Measurements from ENCODE around the gene TMEM266.

Gene TMEM266

GRCh38 chr15:76201536-76202255, 141.9 kb downstream of the TMEM266 start:
- no peak overlapping the region for H4K8ac ChIP-seq (ENCODE audit: low read depth, low read length)
- peaks cover 2 to 13% of the 10 kb centered on the region in 2 donors for H3K4me1 ChIP-seq (ENCODE audit: control insufficient read depth in 2 of 2, insufficient read depth in 1 of 2, low read depth in 1 of 2, low read length in 2 of 2)
- H3K9ac ChIP-seq (ENCODE audit: low read depth, low read length, poor library complexity) = no peak overlapping the region
- H3K4me3 ChIP-seq (ENCODE audit: low read length in 2 of 2) = no peak overlapping the region
- no peak overlapping the region for H2BK12ac ChIP-seq (ENCODE audit: low read length)
- H3K4ac ChIP-seq (ENCODE audit: low read length) = no peak overlapping the region
- H2AK5ac ChIP-seq (ENCODE audit: low read depth, low read length) = no peak overlapping the region
- no peaks in the 10 kb centered on the region for H3K36me3 ChIP-seq (replicated peaks in 1 of 2; ENCODE audit: control insufficient read depth in 2 of 2, insufficient read depth in 2 of 2, low read length in 2 of 2)
- H3K27me3 ChIP-seq (ENCODE audit: control insufficient read depth in 3 of 3, insufficient read depth in 3 of 3, low read depth in 1 of 3, low read length in 3 of 3) = no peaks in the 10 kb centered on the region
- WGBS, 2 donors (ENCODE audit: extremely low coverage in 2 of 2, insufficient read length in 2 of 2, insufficient replicate concordance in 1 of 2) = no CpG with 5 or more reads among the region's 6 CpGs
- no peak overlapping the region for H3K4me2 ChIP-seq (ENCODE audit: insufficient read depth, low read length, poor library complexity, severe bottlenecking)
- no peak for DNase-seq (ENCODE audit: low spot score)
- no peaks in the 10 kb centered on the region for H3K79me1 ChIP-seq (ENCODE audit: low read depth, low read length)
- no peak overlapping the region for H2BK5ac ChIP-seq (ENCODE audit: low read length)
- no peak overlapping the region for H3K23ac ChIP-seq (ENCODE audit: low read depth, low read length, poor library complexity)
- H2BK120ac ChIP-seq (ENCODE audit: low read depth, low read length) = no peak overlapping the region
- no peak overlapping the region for H2AFZ ChIP-seq (ENCODE audit: low read length)
- H3K18ac ChIP-seq (ENCODE audit: low read length) = no peak overlapping the region
- H3K14ac ChIP-seq (ENCODE audit: low read length) = no peak overlapping the region
- H3K27ac ChIP-seq (replicated peaks; ENCODE audit: low read length) = no peak overlapping the region
- H4K91ac ChIP-seq (ENCODE audit: low read depth, low read length, poor library complexity) = no peak overlapping the region
- H3K9me3 ChIP-seq (replicated peaks in 1 of 2; ENCODE audit: control insufficient read depth in 2 of 2, insufficient read depth in 1 of 2, low read depth in 1 of 2, low read length in 2 of 2) = no peaks in the 10 kb centered on the region
- H2BK15ac ChIP-seq (ENCODE audit: low read length) = no peak overlapping the region

GRCh38 chr15:76203346-76204108, 143.7 kb downstream of the TMEM266 start:
- Histone ChIP-seq H3K36me3 (replicated peaks in 1 of 2; ENCODE audit: control insufficient read depth in 2 of 2, insufficient read depth in 2 of 2, low read length in 2 of 2) (peaks cover 0 to 3% of the 10 kb centered on the region in 2 donors), H3K4me2 (ENCODE audit: insufficient read depth, low read length, poor library complexity, severe bottlenecking) (no peak overlapping the region), H3K27me3 (ENCODE audit: control insufficient read depth in 3 of 3, insufficient read depth in 3 of 3, low read depth in 1 of 3, low read length in 3 of 3) (no peaks in the 10 kb centered on the region), H2AFZ (ENCODE audit: low read length) (no peak overlapping the region), H3K4me1 (ENCODE audit: control insufficient read depth in 2 of 2, insufficient read depth in 1 of 2, low read depth in 1 of 2, low read length in 2 of 2) (peaks cover 0 to 13% of the 10 kb centered on the region in 2 donors), H3K23ac (ENCODE audit: low read depth, low read length, poor library complexity) (no peak overlapping the region), H2BK120ac (ENCODE audit: low read depth, low read length) (no peak overlapping the region), H3K27ac (replicated peaks; ENCODE audit: low read length) (no peak overlapping the region), H3K4ac (ENCODE audit: low read length) (no peak overlapping the region), H3K18ac (ENCODE audit: low read length) (no peak overlapping the region), H4K91ac (ENCODE audit: low read depth, low read length, poor library complexity) (no peak overlapping the region), H3K14ac (ENCODE audit: low read length) (no peak overlapping the region), H3K9me3 (replicated peaks in 1 of 2; ENCODE audit: control insufficient read depth in 2 of 2, insufficient read depth in 1 of 2, low read depth in 1 of 2, low read length in 2 of 2) (no peaks in the 10 kb centered on the region), H4K8ac (ENCODE audit: low read depth, low read length) (no peak overlapping the region), H2AK5ac (ENCODE audit: low read depth, low read length) (no peak overlapping the region), H3K9ac (ENCODE audit: low read depth, low read length, poor library complexity) (no peak overlapping the region), H2BK12ac (ENCODE audit: low read length) (no peak overlapping the region), H2BK15ac (ENCODE audit: low read length) (no peak overlapping the region), H2BK5ac (ENCODE audit: low read length) (peak overlapping the region; percentile 18), H3K79me1 (ENCODE audit: low read depth, low read length) (no peaks in the 10 kb centered on the region), H3K4me3 (ENCODE audit: low read length in 2 of 2) (no peak overlapping the region)
- DNase-seq (ENCODE audit: low spot score) = no peak
- no CpG with 5 or more reads among the region's 23 CpGs for WGBS, 2 donors (ENCODE audit: extremely low coverage in 2 of 2, insufficient read length in 2 of 2, insufficient replicate concordance in 1 of 2)

GRCh38 chr15:76204109-76204845, 144.5 kb downstream of the TMEM266 start:
- no peak overlapping the region for H2AK5ac ChIP-seq (ENCODE audit: low read depth, low read length)
- no peak overlapping the region for H3K9ac ChIP-seq (ENCODE audit: low read depth, low read length, poor library complexity)
- H3K14ac ChIP-seq (ENCODE audit: low read length) = no peak overlapping the region
- no peak overlapping the region for H4K8ac ChIP-seq (ENCODE audit: low read depth, low read length)
- no peak overlapping the region for H2BK15ac ChIP-seq (ENCODE audit: low read length)
- no peak overlapping the region for H3K23ac ChIP-seq (ENCODE audit: low read depth, low read length, poor library complexity)
- no CpG with 5 or more reads among the region's 18 CpGs for WGBS, 2 donors (ENCODE audit: extremely low coverage in 2 of 2, insufficient read length in 2 of 2, insufficient replicate concordance in 1 of 2)
- H4K91ac ChIP-seq (ENCODE audit: low read depth, low read length, poor library complexity) = no peak overlapping the region
- no peak overlapping the region for H2BK12ac ChIP-seq (ENCODE audit: low read length)
- peaks cover 0 to 3% of the 10 kb centered on the region in 2 donors for H3K36me3 ChIP-seq (replicated peaks in 1 of 2; ENCODE audit: control insufficient read depth in 2 of 2, insufficient read depth in 2 of 2, low read length in 2 of 2)
- H3K18ac ChIP-seq (ENCODE audit: low read length) = peak overlapping the region; percentile 9
- peaks cover 0 to 12% of the 10 kb centered on the region in 2 donors for H3K4me1 ChIP-seq (ENCODE audit: control insufficient read depth in 2 of 2, insufficient read depth in 1 of 2, low read depth in 1 of 2, low read length in 2 of 2)
- no peak overlapping the region for H3K4ac ChIP-seq (ENCODE audit: low read length)
- H3K9me3 ChIP-seq (replicated peaks in 1 of 2; ENCODE audit: control insufficient read depth in 2 of 2, insufficient read depth in 1 of 2, low read depth in 1 of 2, low read length in 2 of 2) = no peaks in the 10 kb centered on the region
- H3K4me2 ChIP-seq (ENCODE audit: insufficient read depth, low read length, poor library complexity, severe bottlenecking) = no peak overlapping the region
- H3K27ac ChIP-seq (replicated peaks; ENCODE audit: low read length) = no peak overlapping the region
- no peak overlapping the region for H3K4me3 ChIP-seq (ENCODE audit: low read length in 2 of 2)
- no peaks in the 10 kb centered on the region for H3K79me1 ChIP-seq (ENCODE audit: low read depth, low read length)
- peak overlapping the region; percentile 18 for H2BK5ac ChIP-seq (ENCODE audit: low read length)
- H2AFZ ChIP-seq (ENCODE audit: low read length) = no peak overlapping the region
- no peaks in the 10 kb centered on the region for H3K27me3 ChIP-seq (ENCODE audit: control insufficient read depth in 3 of 3, insufficient read depth in 3 of 3, low read depth in 1 of 3, low read length in 3 of 3)
- no peak for DNase-seq (ENCODE audit: low spot score)
- no peak overlapping the region for H2BK120ac ChIP-seq (ENCODE audit: low read depth, low read length)

Data from neuronal stem cell (in vitro differentiated cells).